ENCODE results near the gene STK24. TPM values are rescaled to one million over a fixed set of nuclear protein-coding genes. Genes with fewer than 3 reads are reported as not detected.
A peak's percentile ranks its signal among the peaks of the same experiment; 100 is the strongest.

The STK24 gene
- total RNA-seq, 1 experiment from 2014 or later = 80.2 TPM

- peak in 1 of 2 experiments; percentile 33 for DNase-seq
- Histone ChIP-seq H3K4me3 (no peak overlapping the region), H3K27ac (no peak overlapping the region)
Measured at GRCh38 chr13:98495627-98496478, 81.1 kb downstream of the STK24 start.

GRCh38 chr13:98494769-98495168 lies 82.1 kb downstream of the STK24 start:
- no peak for DNase-seq
- H3K27me3 ChIP-seq = no peaks in the 10 kb centered on the region
- H3K9me3 ChIP-seq (replicated peaks) = no peaks in the 10 kb centered on the region
- peaks cover 6% of the 10 kb centered on the region; the same call in 1 of the 2 replicates for H3K4me1 ChIP-seq
- H3K27ac ChIP-seq = no peak overlapping the region
- H3K36me3 ChIP-seq = no peaks in the 10 kb centered on the region
- no peak overlapping the region for H3K4me3 ChIP-seq

More at GRCh38 chr13:98495627-98496478, 81.1 kb downstream of the STK24 start:
- Histone ChIP-seq H3K27me3 (no peaks in the 10 kb centered on the region), H3K9me3 (replicated peaks) (no peaks in the 10 kb centered on the region), H3K4me1 (peaks cover 6% of the 10 kb centered on the region; the same call in 1 of the 2 replicates), H3K36me3 (no peaks in the 10 kb centered on the region)

GRCh38 chr13:98493042-98493712 lies 83.7 kb downstream of the STK24 start:
- Histone ChIP-seq H3K27ac (no peak overlapping the region), H3K36me3 (no peaks in the 10 kb centered on the region), H3K27me3 (no peaks in the 10 kb centered on the region), H3K9me3 (replicated peaks) (no peaks in the 10 kb centered on the region), H3K4me3 (no peak overlapping the region), H3K4me1 (peaks cover 6% of the 10 kb centered on the region; the same call in 1 of the 2 replicates)
- no peak for DNase-seq

- Histone ChIP-seq H3K27ac (no peak overlapping the region), H3K36me3 (no peaks in the 10 kb centered on the region), H3K27me3 (no peaks in the 10 kb centered on the region), H3K4me3 (no peak overlapping the region), H3K9me3 (replicated peaks) (no peaks in the 10 kb centered on the region), H3K4me1 (peaks cover 6% of the 10 kb centered on the region; the same call in 1 of the 2 replicates)
- no peak for DNase-seq
Measured at GRCh38 chr13:98492335-98493041, 84.4 kb downstream of the STK24 start.

- Histone ChIP-seq H3K36me3 (no peaks in the 10 kb centered on the region), H3K27me3 (no peaks in the 10 kb centered on the region), H3K4me1 (peaks cover under 1% of the 10 kb centered on the region; the same call in 1 of the 2 replicates), H3K9me3 (replicated peaks) (no peaks in the 10 kb centered on the region), H3K4me3 (no peak overlapping the region), H3K27ac (no peak overlapping the region)
- no peak for DNase-seq
Measured at GRCh38 chr13:98490866-98491265, 86.0 kb downstream of the STK24 start.

- H3K4me3 ChIP-seq = no peak overlapping the region
- H3K9me3 ChIP-seq (replicated peaks) = no peaks in the 10 kb centered on the region
- DNase-seq = no peak
- no peak overlapping the region for H3K27ac ChIP-seq
- H3K36me3 ChIP-seq = no peaks in the 10 kb centered on the region
- H3K4me1 ChIP-seq = peaks cover 5% of the 10 kb centered on the region
- no peaks in the 10 kb centered on the region for H3K27me3 ChIP-seq
Measured at GRCh38 chr13:98490195-98490836, 86.6 kb downstream of the STK24 start.

GRCh38 chr13:98489446-98490194 lies 87.3 kb downstream of the STK24 start:
- Histone ChIP-seq H3K9me3 (replicated peaks) (no peaks in the 10 kb centered on the region), H3K4me3 (no peak overlapping the region), H3K36me3 (no peaks in the 10 kb centered on the region), H3K27me3 (no peaks in the 10 kb centered on the region), H3K27ac (no peak overlapping the region), H3K4me1 (peaks cover 12% of the 10 kb centered on the region)
- no peak for DNase-seq

- no peaks in the 10 kb centered on the region for H3K9me3 ChIP-seq (replicated peaks)
- H3K27ac ChIP-seq = no peak overlapping the region
- H3K4me1 ChIP-seq = peaks cover 18% of the 10 kb centered on the region
- no peaks in the 10 kb centered on the region for H3K27me3 ChIP-seq
- no peaks in the 10 kb centered on the region for H3K36me3 ChIP-seq
- no peak for DNase-seq
- no peak overlapping the region for H3K4me3 ChIP-seq
Measured at GRCh38 chr13:98488736-98489135, 88.2 kb downstream of the STK24 start.

GRCh38 chr13:98487522-98487921 lies 89.4 kb downstream of the STK24 start:
- peaks cover 29% of the 10 kb centered on the region for H3K4me1 ChIP-seq
- H3K27ac ChIP-seq = no peak overlapping the region

GRCh38 chr13:98487016-98487415 lies 89.9 kb downstream of the STK24 start:
- no peak for DNase-seq
- H3K9me3 ChIP-seq (replicated peaks) = no peaks in the 10 kb centered on the region
- no peak overlapping the region for H3K27ac ChIP-seq
- H3K4me3 ChIP-seq = no peak overlapping the region
- peaks cover 34% of the 10 kb centered on the region for H3K4me1 ChIP-seq
- H3K36me3 ChIP-seq = no peaks in the 10 kb centered on the region
- H3K27me3 ChIP-seq = no peaks in the 10 kb centered on the region

More at GRCh38 chr13:98487522-98487921, 89.4 kb downstream of the STK24 start:
- Histone ChIP-seq H3K36me3 (no peaks in the 10 kb centered on the region), H3K4me3 (no peak overlapping the region), H3K27me3 (no peaks in the 10 kb centered on the region), H3K9me3 (replicated peaks) (no peaks in the 10 kb centered on the region)
- DNase-seq = no peak

- Histone ChIP-seq H3K27me3 (no peaks in the 10 kb centered on the region), H3K4me3 (no peak overlapping the region), H3K4me1 (peaks cover 40% of the 10 kb centered on the region), H3K27ac (no peak overlapping the region), H3K9me3 (replicated peaks) (no peaks in the 10 kb centered on the region), H3K36me3 (no peaks in the 10 kb centered on the region)
- no peak for DNase-seq
Measured at GRCh38 chr13:98486412-98486811, 90.5 kb downstream of the STK24 start.

GRCh38 chr13:98485561-98485960 lies 91.3 kb downstream of the STK24 start:
- no peaks in the 10 kb centered on the region for H3K27me3 ChIP-seq
- no peak overlapping the region; the same call in 1 of the 2 replicates for H3K4me3 ChIP-seq
- H3K4me1 ChIP-seq = peaks cover 49% of the 10 kb centered on the region
- H3K27ac ChIP-seq = peak overlapping the region; percentile 94
- H3K36me3 ChIP-seq = no peaks in the 10 kb centered on the region
- H3K9me3 ChIP-seq (replicated peaks) = no peaks in the 10 kb centered on the region
- peak; percentile 42 to 48 for DNase-seq

- Histone ChIP-seq H3K27ac (peak overlapping the region; percentile 94), H3K27me3 (no peaks in the 10 kb centered on the region), H3K4me1 (peaks cover 53% of the 10 kb centered on the region), H3K4me3 (peak overlapping the region; percentile 41), H3K9me3 (replicated peaks) (no peaks in the 10 kb centered on the region), H3K36me3 (no peaks in the 10 kb centered on the region)
- peak; percentile 88 to 95 for DNase-seq
Measured at GRCh38 chr13:98484289-98485219, 92.4 kb downstream of the STK24 start.

Data from SJCRH30 (cell line).